Ascending aorta (tissue), 2 donors: ENCODE measurements around the gene TBX3. TPM values are rescaled to one million over a fixed set of nuclear protein-coding genes. Genes with fewer than 3 reads are reported as not detected.

Experiments used
- DNase-seq, 2 donors: peaks; one replicate each; pipeline ENCODE4 v3.0.0-alpha.2; 2019; ENCODE audit warnings: low spot score in 2 of 2
- H3K27ac ChIP-seq, 2 donors: fragments of 200-600 bp; sonication (generic); one replicate each; pipeline ENCODE4 v1.5.1; 2016 to 2017; ENCODE audit warnings: mild to moderate bottlenecking in 1 of 2
- H3K27me3 ChIP-seq: fragments of 200-600 bp; sonication (generic); one replicate; pipeline ENCODE4 v1.5.1; 2017
- H3K36me3 ChIP-seq, 2 donors: fragments of 200-600 bp; sonication (generic); one replicate each; pipeline ENCODE4 v1.5.1; 2016
- H3K4me1 ChIP-seq, 2 donors: fragments of 200-600 bp; sonication (generic); one replicate each; pipeline ENCODE4 v1.5.1; 2016 to 2017; ENCODE audit warnings: mild to moderate bottlenecking in 1 of 2
- H3K4me3 ChIP-seq, 2 donors: fragments of 200-600 bp; sonication (generic); one replicate each; pipeline ENCODE4 v1.5.1; 2016 to 2017; ENCODE audit warnings: mild to moderate bottlenecking in 1 of 2
- H3K9me3 ChIP-seq, 2 donors: fragments of 200-600 bp; sonication (generic); one replicate each; pipeline ENCODE4 v1.5.1; 2016
- intact Hi-C: fragments of 100-400 bp; cut with DNase I; formaldehyde crosslinking; loops from one replicate; pipeline ENCODE4 v1.15.1; 2023
- total RNA-seq: library from RNA; depleted of rRNA; stranded (reverse); fragments of >200 nt; gene quantifications from one replicate; pipeline ENCODE4 v1.1.0, GENCODE V29; 2016
- TF ChIP-seq, protein P1 (sequence below), 3 experiments: fragments of 200-600 bp in 2 of 3; fragments of 450-650 bp in 1 of 3; sonication (generic) in 2 of 3; IDR thresholded peaks; one replicate each; pipeline ENCODE4 v1.5.1; 2016 to 2019; ENCODE audit warnings: antibody characterized with exemption in 3 of 3, mild to moderate bottlenecking in 1 of 3, moderate library complexity in 1 of 3

The TBX3 gene
- total RNA-seq, 1 donor from 2014 or later: 20.0 TPM

DNA sequence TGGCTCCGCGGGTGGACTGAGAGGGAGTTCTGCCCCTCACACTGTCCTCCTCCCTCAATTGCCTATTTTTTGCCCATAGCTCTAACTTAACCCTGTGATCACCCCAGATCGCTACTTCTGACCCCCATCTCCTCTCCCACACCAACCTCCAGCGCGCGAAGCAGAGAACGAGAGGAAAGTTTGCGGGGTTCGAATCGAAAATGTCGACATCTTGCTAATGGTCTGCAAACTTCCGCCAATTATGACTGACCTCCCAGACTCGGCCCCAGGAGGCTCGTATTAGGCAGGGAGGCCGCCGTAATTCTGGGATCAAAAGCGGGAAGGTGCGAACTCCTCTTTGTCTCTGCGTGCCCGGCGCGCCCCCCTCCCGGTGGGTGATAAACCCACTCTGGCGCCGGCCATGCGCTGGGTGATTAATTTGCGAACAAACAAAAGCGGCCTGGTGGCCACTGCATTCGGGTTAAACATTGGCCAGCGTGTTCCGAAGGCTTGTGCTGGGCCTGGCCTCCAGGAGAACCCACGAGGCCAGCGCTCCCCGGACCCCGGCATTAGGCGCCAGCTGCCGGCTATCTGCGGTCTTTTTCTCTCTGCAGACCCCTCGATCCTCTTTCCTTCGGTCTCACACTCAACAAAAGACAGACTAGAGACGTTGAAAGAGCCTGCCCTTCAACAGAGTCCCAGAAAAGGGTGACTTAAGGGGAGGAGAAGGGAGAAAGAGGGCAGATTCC is 3.0 kb upstream of the TBX3 start:
- intact Hi-C loops: loop anchor here (10.0 kb wide), 2 partner anchors 668 to 968 kb away; no protein-coding TSS in a partner anchor
- peaks cover 7 to 9% of the 10 kb centered on the region in 2 donors for H3K4me1 ChIP-seq
- H3K27me3 ChIP-seq: peaks cover 9% of the 10 kb centered on the region

DNA sequence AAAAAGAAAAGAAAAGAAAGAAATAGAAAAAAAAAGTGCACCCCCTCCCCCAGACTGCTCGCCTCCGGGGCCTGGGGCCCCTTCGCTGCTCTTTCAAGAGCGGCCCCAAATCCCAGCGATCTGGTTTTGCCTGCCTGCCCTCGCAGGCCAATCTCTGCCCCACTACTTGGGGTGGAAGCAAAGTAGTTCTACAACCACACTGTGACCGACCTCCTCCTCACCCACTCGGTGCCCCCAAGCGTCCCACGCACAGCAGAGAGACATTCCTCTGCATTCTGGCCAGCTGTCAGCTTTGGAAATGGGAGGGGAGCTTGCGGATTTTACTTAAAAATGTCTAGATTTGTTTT is 2.4 kb upstream of the TBX3 start:
- no peak overlapping the region for H3K27ac ChIP-seq
- intact Hi-C loops: loop anchor here (10.0 kb wide), 2 partner anchors 668 to 968 kb away; no protein-coding TSS in a partner anchor
- no peak for DNase-seq

More for the DNA sequence above, 3.0 kb upstream of the TBX3 start:
- TF ChIP-seq, protein P1, sequence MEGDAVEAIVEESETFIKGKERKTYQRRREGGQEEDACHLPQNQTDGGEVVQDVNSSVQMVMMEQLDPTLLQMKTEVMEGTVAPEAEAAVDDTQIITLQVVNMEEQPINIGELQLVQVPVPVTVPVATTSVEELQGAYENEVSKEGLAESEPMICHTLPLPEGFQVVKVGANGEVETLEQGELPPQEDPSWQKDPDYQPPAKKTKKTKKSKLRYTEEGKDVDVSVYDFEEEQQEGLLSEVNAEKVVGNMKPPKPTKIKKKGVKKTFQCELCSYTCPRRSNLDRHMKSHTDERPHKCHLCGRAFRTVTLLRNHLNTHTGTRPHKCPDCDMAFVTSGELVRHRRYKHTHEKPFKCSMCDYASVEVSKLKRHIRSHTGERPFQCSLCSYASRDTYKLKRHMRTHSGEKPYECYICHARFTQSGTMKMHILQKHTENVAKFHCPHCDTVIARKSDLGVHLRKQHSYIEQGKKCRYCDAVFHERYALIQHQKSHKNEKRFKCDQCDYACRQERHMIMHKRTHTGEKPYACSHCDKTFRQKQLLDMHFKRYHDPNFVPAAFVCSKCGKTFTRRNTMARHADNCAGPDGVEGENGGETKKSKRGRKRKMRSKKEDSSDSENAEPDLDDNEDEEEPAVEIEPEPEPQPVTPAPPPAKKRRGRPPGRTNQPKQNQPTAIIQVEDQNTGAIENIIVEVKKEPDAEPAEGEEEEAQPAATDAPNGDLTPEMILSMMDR (IDR thresholded peaks at IDR 0.05): no peak
- no peaks in the 10 kb centered on the region for H3K9me3 ChIP-seq
- no peak overlapping the region for H3K4me3 ChIP-seq
- H3K27ac ChIP-seq: no peak overlapping the region
- no peaks in the 10 kb centered on the region for H3K36me3 ChIP-seq
- no peak for DNase-seq

DNA sequence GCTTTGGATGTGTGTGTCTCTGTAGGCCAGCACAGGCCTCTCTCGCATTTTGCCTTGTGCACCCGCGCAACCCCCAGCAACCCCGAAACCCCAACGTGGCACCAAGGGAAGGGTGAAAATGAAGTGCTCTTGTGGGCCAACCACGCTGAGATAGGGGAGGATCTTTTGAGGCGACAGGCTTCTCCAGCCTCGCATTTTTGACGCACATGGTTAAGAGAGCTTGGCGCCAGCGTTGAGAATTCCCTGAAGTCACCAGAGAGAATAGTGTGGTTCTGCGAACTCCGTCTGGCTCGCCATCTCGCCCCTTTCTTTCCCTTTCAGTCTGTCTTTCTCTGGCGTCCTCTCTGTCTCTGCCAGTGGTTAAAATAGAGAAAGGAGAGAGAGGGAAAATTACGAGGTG is 1.9 kb upstream of the TBX3 start:
- H3K4me1 ChIP-seq: peaks cover 7 to 9% of the 10 kb centered on the region in 2 donors
- H3K4me3 ChIP-seq: peak overlapping the region in 1 of 2 donors; percentile 75
- H3K36me3 ChIP-seq: no peaks in the 10 kb centered on the region
- intact Hi-C loops: loop anchor here (10.0 kb wide), 2 partner anchors 669 to 969 kb away; no protein-coding TSS in a partner anchor
- H3K9me3 ChIP-seq: no peaks in the 10 kb centered on the region
- DNase-seq: no peak
- no peak overlapping the region for H3K27ac ChIP-seq
- H3K27me3 ChIP-seq: peaks cover 9% of the 10 kb centered on the region
- TF ChIP-seq, protein P1 (IDR thresholded peaks at IDR 0.05): no peak

More for the DNA sequence above, 2.4 kb upstream of the TBX3 start:
- Histone ChIP-seq H3K4me1 (peaks cover 7 to 9% of the 10 kb centered on the region in 2 donors), H3K36me3 (no peaks in the 10 kb centered on the region), H3K9me3 (no peaks in the 10 kb centered on the region), H3K27me3 (peaks cover 9% of the 10 kb centered on the region), H3K4me3 (no peak overlapping the region)
- TF ChIP-seq, protein P1 (IDR thresholded peaks at IDR 0.05): no peak

DNA sequence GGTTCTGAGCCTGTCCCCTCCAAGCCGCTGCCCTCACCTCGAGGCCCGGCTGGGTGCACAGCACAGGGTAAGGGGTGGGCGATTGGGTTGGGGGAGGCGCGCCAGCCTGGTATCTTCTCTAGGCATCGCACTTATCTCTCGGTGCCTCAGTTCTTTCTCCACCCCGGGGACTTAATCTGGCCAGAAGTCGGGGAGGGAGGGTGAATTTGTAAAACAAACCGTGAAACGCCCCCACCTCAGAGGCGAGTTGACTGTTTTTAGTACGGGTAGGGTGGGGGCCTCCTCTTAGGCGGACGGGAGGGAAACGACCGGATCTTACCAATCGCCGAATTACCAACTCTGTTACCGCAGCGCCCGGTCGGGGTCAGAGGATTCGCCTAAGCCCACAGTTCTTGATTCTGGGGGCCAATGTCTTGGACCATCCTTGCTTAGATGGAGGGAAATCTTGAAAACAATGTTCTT is 1.4 kb upstream of the TBX3 start:
- intact Hi-C loops: loop anchor here (10.0 kb wide), 2 partner anchors 669 to 969 kb away; no protein-coding TSS in a partner anchor
- peaks cover 9% of the 10 kb centered on the region for H3K27me3 ChIP-seq

DNA sequence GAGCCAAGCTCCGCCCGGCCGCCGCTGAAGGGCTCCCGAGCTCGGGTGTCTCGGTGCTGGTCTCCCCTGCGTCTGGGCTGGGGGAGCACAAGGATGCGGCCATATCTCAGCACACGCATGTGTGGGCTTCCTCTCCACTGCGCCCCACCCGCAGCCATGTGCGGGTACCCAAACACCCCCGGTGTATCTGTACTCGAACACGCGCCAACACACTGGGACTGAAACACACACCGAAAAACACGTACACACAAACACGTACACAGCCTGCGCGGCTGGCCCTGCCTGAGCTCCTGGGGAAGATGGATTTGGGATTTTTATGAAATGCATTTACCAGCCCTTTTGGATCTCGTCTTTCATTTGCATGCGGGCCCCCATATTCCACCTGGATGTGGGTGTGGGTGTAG is 897 bp upstream of the TBX3 start:
- Histone ChIP-seq H3K27ac (peak overlapping the region; percentile 80 to 91), H3K36me3 (no peaks in the 10 kb centered on the region), H3K27me3 (peaks cover 9% of the 10 kb centered on the region), H3K4me1 (peaks cover 7 to 9% of the 10 kb centered on the region in 2 donors), H3K9me3 (no peaks in the 10 kb centered on the region), H3K4me3 (peak overlapping the region; percentile 75 to 79)
- TF ChIP-seq, protein P1 (IDR thresholded peaks at IDR 0.05): peak in 1 of 3 experiments; percentile 2
- no peak for DNase-seq
- intact Hi-C loops: loop anchor here (10.0 kb wide), 2 partner anchors 670 to 970 kb away; no protein-coding TSS in a partner anchor

More for the DNA sequence above, 1.4 kb upstream of the TBX3 start:
- no peaks in the 10 kb centered on the region for H3K9me3 ChIP-seq
- H3K36me3 ChIP-seq: no peaks in the 10 kb centered on the region
- no peak for DNase-seq
- peak overlapping the region; percentile 80 to 91 for H3K27ac ChIP-seq
- H3K4me1 ChIP-seq: peaks cover 7 to 9% of the 10 kb centered on the region in 2 donors
- peak overlapping the region; percentile 75 to 79 for H3K4me3 ChIP-seq
- TF ChIP-seq, protein P1 (IDR thresholded peaks at IDR 0.05): no peak
